Activated CD8-positive, alpha-beta T cell treated with anti-CD3 and anti-CD28 coated beads for 36 hours (primary cell): ENCODE data around the gene R3HDM4. TPM values are rescaled to one million over a fixed set of nuclear protein-coding genes. Genes with fewer than 3 reads are reported as not detected.
"Not testable (repeated sequence)": the region's sequence is repeated elsewhere in the genome, so short reads cannot be mapped to it uniquely, and the experiment has no call there.

ENCODE experiments used
- ATAC-seq: fragments of 200-7000 bp; cut with Tn5 transposase; one replicate; pipeline ENCODE4 v1.10.0; 2021; ENCODE audit warnings: mild to moderate bottlenecking, moderate library complexity
- CTCF ChIA-PET: fragments of 350-600 bp; sonication (Branson Sonifier 250); formaldehyde crosslinking; loops from one replicate; lab custom pipeline; 2021; ENCODE audit warnings: antibody characterized with exemption; lab: Charles Lee
- POLR2A ChIA-PET: fragments of 350-600 bp; sonication (Branson Sonifier 250); formaldehyde crosslinking; loops from one replicate; lab custom pipeline; 2021; ENCODE audit warnings: antibody characterized with exemption; lab: Charles Lee
- DNase-seq: peaks from one replicate; pipeline ENCODE4 v3.0.0-alpha.2; 2020
- H3K27ac Mint-ChIP-seq: one replicate; pipeline ENCODE4 v1.8.0; 2021; ENCODE audit warnings: mild to moderate bottlenecking, mixed read lengths
- H3K27me3 Mint-ChIP-seq: one replicate; pipeline ENCODE4 v1.8.0; 2021; ENCODE audit warnings: mixed read lengths
- H3K36me3 Mint-ChIP-seq: one replicate; pipeline ENCODE4 v1.8.0; 2021; ENCODE audit warnings: low read depth, mixed read lengths
- H3K4me1 Mint-ChIP-seq: one replicate; pipeline ENCODE4 v1.8.0; 2021; ENCODE audit warnings: low read depth, mixed read lengths
- H3K4me3 Mint-ChIP-seq: one replicate; pipeline ENCODE4 v1.8.0; 2021; ENCODE audit warnings: mild to moderate bottlenecking, moderate library complexity, mixed read lengths
- H3K9me3 Mint-ChIP-seq: one replicate; pipeline ENCODE4 v1.8.0; 2021; ENCODE audit warnings: mixed read lengths
- CTCF ChIP-seq: fragments of 200-600 bp; IDR thresholded peaks from one replicate; pipeline ENCODE4 v1.8.0; 2022; ENCODE audit warnings: antibody characterized with exemption, mild to moderate bottlenecking
- intact Hi-C: fragments of 100-400 bp; cut with micrococcal nuclease; formaldehyde crosslinking; loops from one replicate; pipeline ENCODE4 v1.10.0; 2022
- total RNA-seq, 2 experiments: library from RNA; stranded (reverse); gene quantifications; one replicate each; pipeline ENCODE4 v1.2.3, GENCODE V29; 2021

The R3HDM4 gene
- total RNA-seq, 2 experiments from 2014 or later = 58.4 to 61.5 TPM

- Mint-ChIP-seq H3K36me3 (peaks cover 4% of the 10 kb centered on the region), H3K27ac (peak within 1 kb of the TSS; percentile 99), H3K4me3 (peak within 1 kb of the TSS; percentile 76), H3K4me1 (peaks cover 13% of the 10 kb centered on the region), H3K27me3 (no peaks in the 10 kb centered on the region), H3K9me3 (no peaks in the 10 kb centered on the region)
- ChIA-PET CTCF (interaction anchor here (0.8 to 1.5 kb wide), 7 partner anchors 9 to 123 kb away, joined by 3 to 6 read pairs (median 5); partner anchors contain the start of genes KISS1R and WDR18), POLR2A (interaction anchor here (0.6 to 1.9 kb wide), 11 partner anchors 9 to 133 kb away, joined by 3 to 15 read pairs (median 3); partner anchors contain the start of gene WDR18)
- DNase-seq (peak; percentile 95), ATAC-seq (peak; percentile 92)
- TF ChIP-seq CTCF = no peak
- intact Hi-C loops = no loop called here
Measured at GRCh38 chr19:892894-893689, 19.9 kb downstream of the R3HDM4 start, which contains the start of the genes MED16 and RNU6-9. Gene MED16, minus strand, starts transcription at chr19:893187. Its CDS starts 2,056 bp downstream, at chr19:891131. Gene RNU6-9, plus strand, starts transcription at chr19:893484.

- TF ChIP-seq CTCF = no peak
- POLR2A ChIA-PET = interaction anchor here (0.6 to 1.9 kb wide), 6 partner anchors 10 to 133 kb away, joined by 3 to 15 read pairs (median 3); no protein-coding TSS in a partner anchor
- intact Hi-C loops = no loop called here
- peaks cover 13% of the 10 kb centered on the region for H3K4me1 Mint-ChIP-seq
- peak overlapping the region; percentile 80 for H3K27ac Mint-ChIP-seq
- no peaks in the 10 kb centered on the region for H3K27me3 Mint-ChIP-seq
- ATAC-seq (peak; percentile 35), DNase-seq (peak; percentile 53)
- no peaks in the 10 kb centered on the region for H3K9me3 Mint-ChIP-seq
- H3K36me3 Mint-ChIP-seq = peaks cover 4% of the 10 kb centered on the region
- CTCF ChIA-PET = interaction anchor here (1.2 to 1.5 kb wide), 4 partner anchors 18 to 122 kb away, joined by 3 to 6 read pairs (median 6); partner anchors contain the start of genes KISS1R and WDR18
- H3K4me3 Mint-ChIP-seq = peak overlapping the region; percentile 76
Measured at GRCh38 chr19:892243-892893, 20.7 kb downstream of the R3HDM4 start.

DNA sequence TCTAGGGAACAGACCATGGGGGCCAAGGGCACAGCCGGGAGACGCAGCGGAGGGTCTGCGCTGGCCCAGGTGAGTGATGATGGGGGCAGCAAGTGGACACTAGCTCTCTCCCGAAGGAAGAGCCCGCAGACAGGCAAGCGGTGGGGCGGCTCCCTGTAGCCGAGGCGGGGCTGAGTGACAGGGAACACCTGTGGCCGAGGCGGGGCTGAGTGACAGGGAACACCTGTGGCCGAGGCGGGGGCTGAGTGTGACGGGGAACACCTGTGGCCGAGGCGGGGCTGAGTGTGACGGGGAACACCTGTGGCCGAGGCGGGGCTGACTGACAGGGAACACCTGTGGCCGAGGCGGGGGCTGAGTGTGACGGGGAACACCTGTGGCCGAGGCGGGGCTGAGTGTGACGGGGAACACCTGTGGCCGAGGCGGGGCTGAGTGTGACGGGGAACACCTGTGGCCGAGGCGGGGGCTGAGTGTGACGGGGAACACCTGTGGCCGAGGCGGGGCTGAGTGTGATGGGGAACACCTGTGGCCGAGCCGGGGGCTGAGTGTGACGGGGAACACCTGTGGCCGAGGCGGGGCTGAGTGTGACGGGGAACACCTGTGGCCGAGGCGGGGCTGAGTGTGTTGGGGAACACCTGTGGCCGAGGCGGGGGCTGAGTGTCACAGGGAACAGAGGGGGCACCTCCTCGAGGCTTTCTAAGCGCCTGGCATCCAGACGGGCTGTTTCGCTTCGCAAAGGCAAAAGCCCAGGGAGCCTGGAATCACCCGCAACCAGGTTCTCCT is 21.4 kb downstream of the R3HDM4 start:
- CTCF ChIA-PET, DNase-seq, H3K9me3 Mint-ChIP-seq, H3K27me3 Mint-ChIP-seq, H3K36me3 Mint-ChIP-seq, intact Hi-C loops, ATAC-seq: not testable (repeated sequence)
- H3K27ac Mint-ChIP-seq = peak overlapping the region; percentile 30
- peaks cover 15% of the 10 kb centered on the region for H3K4me1 Mint-ChIP-seq
- peak overlapping the region; percentile 76 for H3K4me3 Mint-ChIP-seq
- POLR2A ChIA-PET = interaction anchor here (0.6 kb wide), 1 partner anchor 370 kb away, joined by 4 read pairs; no protein-coding TSS in a partner anchor

GRCh38 chr19:890831-891230 is 22.2 kb downstream of the R3HDM4 start:
- TF ChIP-seq CTCF = no peak
- H3K27me3 Mint-ChIP-seq = no peaks in the 10 kb centered on the region
- no peak overlapping the region for H3K27ac Mint-ChIP-seq
- H3K9me3 Mint-ChIP-seq = no peaks in the 10 kb centered on the region
- H3K4me1 Mint-ChIP-seq = peaks cover 13% of the 10 kb centered on the region
- intact Hi-C loops = no loop called here
- DNase-seq (no peak), ATAC-seq (no peak)
- H3K36me3 Mint-ChIP-seq = no peaks in the 10 kb centered on the region
- ChIA-PET CTCF (no interaction called here), POLR2A (interaction anchor here (0.6 kb wide), 1 partner anchor 369 kb away, joined by 4 read pairs; no protein-coding TSS in a partner anchor)
- H3K4me3 Mint-ChIP-seq = peak overlapping the region; percentile 59
